ENCODE data around the gene MAP6.

The MAP6 gene

DNA sequence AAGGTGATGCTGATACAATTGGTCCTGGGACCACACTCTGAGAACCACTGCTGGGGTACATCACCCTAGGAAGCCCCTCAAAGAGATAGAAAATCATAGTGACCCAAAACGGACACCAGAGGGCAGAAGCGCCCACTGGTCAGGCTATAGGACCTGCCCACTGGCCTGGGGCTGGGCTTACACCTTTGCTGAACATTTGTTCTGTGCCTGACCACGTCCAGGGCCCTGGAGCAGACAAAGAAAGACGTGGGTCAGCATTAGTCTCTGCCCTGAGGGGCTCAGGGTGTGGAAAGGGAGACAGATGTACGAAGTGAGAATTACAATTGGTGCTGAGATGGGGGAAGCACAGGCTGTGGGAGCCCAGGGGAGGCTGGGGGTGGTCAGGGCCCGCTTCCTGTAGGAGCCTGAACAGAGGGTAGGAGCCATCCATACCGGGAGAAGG lies 121.2 kb downstream of the MAP6 start:
- no peak for DNase-seq

DNA sequence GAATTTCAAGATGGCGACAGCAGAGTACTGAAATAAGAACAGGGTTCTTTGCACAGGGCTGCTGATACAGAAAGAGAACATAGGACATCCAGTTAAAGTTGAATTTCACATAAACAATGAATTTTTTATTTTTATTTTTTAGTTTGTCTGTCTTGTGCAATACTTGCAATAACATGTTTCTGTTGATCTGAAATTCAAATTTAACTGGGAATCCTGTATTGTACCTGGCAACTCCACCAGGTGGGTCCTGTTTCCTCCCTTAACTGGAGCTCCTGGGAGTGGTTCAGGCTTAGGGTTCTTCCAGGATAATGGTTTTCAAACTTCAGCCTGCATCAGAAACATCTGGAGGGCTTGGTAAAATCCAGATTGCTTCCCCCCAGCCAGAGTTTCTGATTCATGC lies 121.7 kb downstream of the MAP6 start:
- no peak for DNase-seq

- DNase-seq = no peak
Observed at GRCh38 chr11:75543806-75544205, 125.0 kb downstream of the MAP6 start.

- no peak for DNase-seq
Observed at GRCh38 chr11:75542088-75542438, 126.8 kb downstream of the MAP6 start.

GRCh38 chr11:75541193-75542087 lies 127.4 kb downstream of the MAP6 start:
- DNase-seq = no peak

- DNase-seq = no peak
Observed at GRCh38 chr11:75539459-75540334, 129.1 kb downstream of the MAP6 start.

GRCh38 chr11:75538150-75538942 lies 130.5 kb downstream of the MAP6 start:
- DNase-seq = no peak

GRCh38 chr11:75537740-75538139 lies 131.1 kb downstream of the MAP6 start:
- no peak for DNase-seq

Data from GF-D8 (cell line).